ENCODE results near the gene PRDM16.

GRCh38 chr1:3185896-3186525, 117.0 kb downstream of the PRDM16 start:
- TF ChIP-seq POLR2A (IDR thresholded peaks at IDR 0.05; ENCODE audit: low read length) (no peak), GATA1 (IDR thresholded peaks at IDR 0.05; ENCODE audit: low read depth, low read length) (no peak)

Measured in erythroblast (primary cell).